GM12872 (cell line): ENCODE measurements around the gene RASSF4.

Experiments used
- CTCF ChIP-seq: IDR thresholded peaks from 3 replicates; pipeline ENCODE4 v1.5.1; 2011; ENCODE audit warnings: low read depth, mild to moderate bottlenecking, low read length, moderate library complexity; ENCODE audit not compliant: insufficient read depth

RASSF4 gene

GRCh38 chr10:44998146-44998631, 38.6 kb downstream of the RASSF4 start:
- TF ChIP-seq CTCF: no peak

- TF ChIP-seq CTCF: no peak
These were observed 40.6 kb downstream of the RASSF4 start for GRCh38 chr10:45000138-45000751.

- TF ChIP-seq CTCF: 0 out of 3 replicates have a peak, but pooled peaks have one; percentile 21
These were observed 41.3 kb downstream of the RASSF4 start, which contains the start of gene ZNF22 for GRCh38 chr10:45000752-45001380. Gene ZNF22, plus strand, starts transcription at chr10:45000923. Its CDS starts 2,446 bp downstream, at chr10:45003369.

- peak; percentile 42; the same call in 2 of the 3 replicates for TF ChIP-seq CTCF
These were observed 42.0 kb downstream of the RASSF4 start for GRCh38 chr10:45001381-45002148.

- no peak for TF ChIP-seq CTCF
These were observed 43.9 kb downstream of the RASSF4 start for GRCh38 chr10:45003432-45004000.

- no peak for TF ChIP-seq CTCF
These were observed 45.1 kb downstream of the RASSF4 start for GRCh38 chr10:45004661-45005060.

GRCh38 chr10:45005284-45005683, 45.7 kb downstream of the RASSF4 start:
- TF ChIP-seq CTCF: no peak
